H1 (cell line): Measurements from ENCODE around the gene CASZ1. TPM values are rescaled to one million over a fixed set of nuclear protein-coding genes. Genes with fewer than 3 reads are reported as not detected.

Source experiments
- ASH2L ChIP-seq: fragments of 200-600, 300-600 bp; sonication (generic); IDR thresholded peaks from one replicate; pipeline ENCODE4 v1.7.1; 2017; ENCODE audit warnings: low read length
- CEBPB ChIP-seq: IDR thresholded peaks from 2 replicates; pipeline ENCODE4 v1.6.1; 2012; ENCODE audit warnings: low read depth, low read length
- EGR1 ChIP-seq: IDR thresholded peaks from 2 replicates; pipeline ENCODE4 v1.6.1; 2011; ENCODE audit warnings: low read depth, low read length, borderline replicate concordance
- KDM5A ChIP-seq: fragments of 200-600 bp; IDR thresholded peaks from 2 replicates; pipeline ENCODE4 v1.7.1; 2012; ENCODE audit warnings: mild to moderate bottlenecking, low read length, inconsistent platforms, mixed read lengths
- SRF ChIP-seq: IDR thresholded peaks from 2 replicates; pipeline ENCODE4 v1.6.1; 2011; ENCODE audit warnings: mild to moderate bottlenecking, low read depth, low read length, moderate library complexity
- TBP ChIP-seq: IDR thresholded peaks from 2 replicates; pipeline ENCODE4 v1.6.1; 2011; ENCODE audit warnings: low read depth, low read length, improper control_type of control experiment
- polyA plus RNA-seq, 7 experiments: library from polyadenylated mRNA; depleted of rRNA in 3 of 7; stranded (reverse) in 5 of 7; unstranded in 2 of 7; fragments of >200 nt in 5 of 7; fragments of 200-250 nt in 2 of 7; gene quantifications; 1 replicate in 5 of 7; 2 replicates in 1 of 7; 4 replicates in 1 of 7; pipeline versions ENCODE4 v1.2.1 to v1.2.3, GENCODE V29; 2011 to 2013; ENCODE audit warnings: missing spikeins in 2 of 7, mixed read lengths in 2 of 7
- total RNA-seq: library from RNA; stranded (reverse); fragmentation: NEBNext Ultra II Directional; extraction: Animal tissue kit (Norgen Biotek cat#: 25700); gene quantifications from 2 replicates; pipeline ENCODE4 v1.2.1, GENCODE V29; 2021

Gene CASZ1
- total and polyA plus RNA-seq, 2 of the 8 experiments (the other 6 are each of a cell fraction or from before 2014, with no cell fraction given): 4.4 to 7.7 TPM

DNA sequence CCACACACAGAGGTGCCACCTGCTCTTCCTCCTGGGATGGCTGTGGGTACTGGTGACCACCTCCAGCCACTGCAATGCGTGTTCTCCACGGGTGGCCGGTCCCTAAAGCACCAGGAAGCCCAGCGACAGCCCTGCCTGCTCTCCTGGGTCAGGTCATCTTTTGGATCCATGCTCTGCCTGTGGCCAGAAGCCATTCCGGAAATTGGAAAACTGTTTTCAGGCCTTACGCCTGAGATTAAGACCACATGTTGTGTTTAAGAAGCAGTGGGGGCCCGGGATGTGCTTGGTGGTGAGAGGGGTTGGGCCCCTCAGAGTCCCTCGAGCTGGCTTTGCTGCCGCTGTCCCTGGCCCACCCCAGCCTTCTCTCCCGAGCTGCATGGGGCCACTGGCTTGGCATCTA lies 170.9 kb downstream of the CASZ1 start (continued):
- TF ChIP-seq SRF (no peak), ASH2L (no peak), KDM5A (no peak), EGR1 (no peak), TBP (no peak), CEBPB (no peak)
